Endothelial cell of umbilical vein (primary cell): ENCODE results near the gene INPP4B. TPM values are rescaled to one million over a fixed set of nuclear protein-coding genes. Genes with fewer than 3 reads are reported as not detected.

Source experiments
- BruUV-seq: library from RNA; stranded (reverse); fragments of 400-500 nt; replicated peaks from 2 replicates; lab custom pipeline; 2021; lab: Mats Ljungman, UMichigan
- CTCF ChIA-PET: fragments of 300-600, 350-600 bp; sonication (Branson Sonifier 250); formaldehyde crosslinking; loops from one replicate; lab custom pipeline; 2021; ENCODE audit warnings: antibody characterized with exemption, inconsistent platforms; lab: Charles Lee
- POLR2A ChIA-PET: fragments of 300-600, 350-600 bp; sonication (Branson Sonifier 250); formaldehyde crosslinking; loops from one replicate; lab custom pipeline; 2021; ENCODE audit warnings: antibody characterized with exemption, inconsistent platforms; lab: Charles Lee
- DNase-seq: peaks from one replicate; pipeline ENCODE4 v3.0.0-alpha.2; 2011; ENCODE audit warnings: low read depth, low spot score
- FAIRE-seq: peaks from 2 replicates; lab custom pipeline; 2011; peaks lifted over from hg19 to GRCh38; lab: Jason Lieb, UNC
- H2AFZ ChIP-seq: 2 replicates; pipeline ENCODE4 v1.6.0; 2012; ENCODE audit warnings: low read depth, low read length, control low read depth, inconsistent platforms
- H3K27ac ChIP-seq: 2 replicates; pipeline ENCODE4 v1.5.1; 2011; ENCODE audit warnings: low read depth, mild to moderate bottlenecking, control low read depth, low read length, moderate library complexity; ENCODE audit not compliant: insufficient read depth
- H3K27me3 ChIP-seq, 2 experiments: 2 replicates each; pipeline versions ENCODE4 v1.6.0 to v1.6.1; 2011; ENCODE audit warnings: low read length in 2 of 2, mixed read lengths in 1 of 2; ENCODE audit not compliant: control insufficient read depth in 2 of 2, insufficient read depth in 2 of 2
- H3K36me3 ChIP-seq, 2 experiments: 2 replicates in 1 of 2; 3 replicates in 1 of 2; pipeline ENCODE4 v1.5.1; 2011; ENCODE audit warnings: low read length in 2 of 2, mild to moderate bottlenecking in 1 of 2, moderate library complexity in 1 of 2; ENCODE audit not compliant: control insufficient read depth in 2 of 2, insufficient read depth in 2 of 2; ENCODE audit errors: extremely low read depth in 1 of 2
- H3K4me1 ChIP-seq: 3 replicates; pipeline ENCODE4 v1.5.1; 2011; ENCODE audit warnings: mild to moderate bottlenecking, low read length; ENCODE audit not compliant: control insufficient read depth, insufficient read depth; ENCODE audit errors: extremely low read depth
- H3K4me2 ChIP-seq: 2 replicates; pipeline ENCODE4 v1.6.1; 2011; ENCODE audit warnings: low read length, control low read depth, mixed read lengths; ENCODE audit not compliant: insufficient read depth
- H3K4me3 ChIP-seq, 3 experiments: fragments of 200-600 bp in 1 of 3; sonication (generic), shearing (Covaris generic) in 1 of 3; replicated peaks in 1 of 3; 2 replicates each; pipeline ENCODE4 v1.5.1; 2011 to 2016; ENCODE audit warnings: control low read depth in 3 of 3, low read length in 3 of 3, mild to moderate bottlenecking in 2 of 3, inconsistent platforms in 1 of 3, low read depth in 1 of 3, moderate library complexity in 1 of 3; ENCODE audit not compliant: insufficient read depth in 1 of 3
- H3K79me2 ChIP-seq: 2 replicates; pipeline ENCODE4 v1.6.0; 2012; ENCODE audit warnings: low read length, inconsistent platforms; ENCODE audit not compliant: control insufficient read depth, insufficient read depth
- H3K9ac ChIP-seq: replicated peaks from 2 replicates; pipeline ENCODE3; 2011; ENCODE audit warnings: low read length, control low read depth; ENCODE audit not compliant: insufficient read depth; ENCODE audit errors: extremely low read depth
- H3K9me1 ChIP-seq: replicated peaks from 3 replicates; pipeline ENCODE4 v1.6.0; 2011; ENCODE audit warnings: mild to moderate bottlenecking, low read length; ENCODE audit not compliant: control insufficient read depth, insufficient read depth; ENCODE audit errors: extremely low read depth
- H3K9me3 ChIP-seq: replicated peaks from 2 replicates; pipeline ENCODE4 v1.5.1; 2012; ENCODE audit warnings: low read length, inconsistent platforms; ENCODE audit not compliant: control insufficient read depth, insufficient read depth
- H4K20me1 ChIP-seq: replicated peaks from 2 replicates; pipeline ENCODE3; 2011; ENCODE audit warnings: mild to moderate bottlenecking, low read length; ENCODE audit not compliant: control insufficient read depth, insufficient read depth; ENCODE audit errors: extremely low read depth
- CTCF ChIP-seq, 2 donors: IDR thresholded peaks; 1 replicate in 1 of 2; 2 replicates in 1 of 2; pipeline ENCODE4 v1.5.1; 2011; ENCODE audit warnings: low read length in 2 of 2, mild to moderate bottlenecking in 2 of 2, moderate library complexity in 2 of 2, control low read depth in 1 of 2, inconsistent platforms in 1 of 2, low read depth in 1 of 2; ENCODE audit not compliant: insufficient read depth in 1 of 2; ENCODE audit errors: extremely low read depth in 1 of 2
- EZH2 ChIP-seq: IDR thresholded peaks from 2 replicates; pipeline ENCODE4 v1.6.1; 2012; ENCODE audit warnings: borderline replicate concordance, low read depth, mild to moderate bottlenecking, moderate library complexity, low read length, inconsistent platforms; ENCODE audit not compliant: severe bottlenecking
- FOS ChIP-seq: IDR thresholded peaks from 2 replicates; pipeline ENCODE4 v1.6.1; 2011; ENCODE audit warnings: mild to moderate bottlenecking, low read length, moderate library complexity, borderline replicate concordance; ENCODE audit not compliant: insufficient read depth
- GATA2 ChIP-seq: IDR thresholded peaks from 2 replicates; pipeline ENCODE4 v1.7.0; 2011; ENCODE audit warnings: low read depth, mild to moderate bottlenecking, moderate library complexity, mixed read lengths, low read length; ENCODE audit not compliant: insufficient read length, insufficient read depth
- JUN ChIP-seq: IDR thresholded peaks from 2 replicates; pipeline ENCODE4 v1.6.1; 2011; ENCODE audit warnings: borderline replicate concordance, low read depth; ENCODE audit not compliant: insufficient read length, insufficient read depth
- MYC ChIP-seq: IDR thresholded peaks from one replicate; pipeline ENCODE4 v1.6.1; 2011; ENCODE audit warnings: mild to moderate bottlenecking, low read depth, low read length
- POLR2A ChIP-seq: IDR thresholded peaks from 2 replicates; pipeline ENCODE4 v1.6.1; 2012; ENCODE audit warnings: low read depth, mild to moderate bottlenecking, control low read depth, low read length
- POLR2AphosphoS5 ChIP-seq: IDR thresholded peaks from 2 replicates; pipeline ENCODE4 v1.6.1; 2012; ENCODE audit warnings: low read depth, mild to moderate bottlenecking, control low read depth, low read length, moderate library complexity; ENCODE audit not compliant: insufficient read depth
- dilution Hi-C: fragments of 300-500 bp; cut with MboI; formaldehyde crosslinking; loops from one replicate; pipeline ENCODE4 v1.15.0; 2019; ENCODE audit warnings: low sequenced_read_pairs; ENCODE audit not compliant: extremely low pct_ligation_motif_present
- intact Hi-C: fragments of 100-400 bp; cut with micrococcal nuclease; formaldehyde crosslinking; loops from one replicate; pipeline ENCODE4 v1.10.0; 2022
- polyA plus RNA-seq, 4 experiments: library from polyadenylated mRNA; depleted of rRNA in 3 of 4; stranded (reverse) in 3 of 4; unstranded in 1 of 4; fragments of >200 nt; gene quantifications; 2 replicates each; pipeline versions ENCODE4 v1.2.1 to v1.2.3, GENCODE V29; 2011 to 2012; ENCODE audit warnings: missing spikeins in 1 of 4
- total RNA-seq: library from RNA; stranded (reverse); gene quantifications from 2 replicates; pipeline ENCODE4 v1.2.3, GENCODE V29; 2021
- TF ChIP-seq, protein P1 (sequence below): IDR thresholded peaks from 2 replicates; pipeline ENCODE4 v1.6.1; 2011; ENCODE audit not compliant: insufficient read depth, insufficient read length

Gene INPP4B
- total and polyA plus RNA-seq, 2 donors (not counting 3 experiments of a cell fraction or from before 2014, with no cell fraction given) = 0.41 to 3.1 TPM

- H3K4me3 ChIP-seq = no peak overlapping the region
- no peaks in the 10 kb centered on the region for H3K27me3 ChIP-seq
- no TSS peak for BruUV-seq
- no peaks in the 10 kb centered on the region for H4K20me1 ChIP-seq
- no peaks in the 10 kb centered on the region for H3K36me3 ChIP-seq
- H2AFZ ChIP-seq = no peak overlapping the region
- FAIRE-seq (no peak), DNase-seq (no peak)
- H3K27ac ChIP-seq = no peak overlapping the region
- H3K4me1 ChIP-seq = no peaks in the 10 kb centered on the region
- H3K79me2 ChIP-seq = no peaks in the 10 kb centered on the region
- no peaks in the 10 kb centered on the region for H3K9me3 ChIP-seq
- POLR2A ChIA-PET = no interaction called here
- H3K9ac ChIP-seq = no peak overlapping the region
- intact Hi-C loops (no loop called here), dilution Hi-C loops (no loop called here)
- TF ChIP-seq FOS = no peak
- TF ChIP-seq POLR2A = no peak
- TF ChIP-seq, protein P1, sequence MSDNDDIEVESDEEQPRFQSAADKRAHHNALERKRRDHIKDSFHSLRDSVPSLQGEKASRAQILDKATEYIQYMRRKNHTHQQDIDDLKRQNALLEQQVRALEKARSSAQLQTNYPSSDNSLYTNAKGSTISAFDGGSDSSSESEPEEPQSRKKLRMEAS = no peak
- no peak for TF ChIP-seq EZH2
- TF ChIP-seq GATA2 = no peak
- TF ChIP-seq CTCF (IDR thresholded peaks at IDR 0.05; ENCODE audit: extremely low read depth in 1 of 2, insufficient read depth in 1 of 2, low read depth in 1 of 2, low read length in 2 of 2) = no peak
- no peak for TF ChIP-seq JUN
- TF ChIP-seq POLR2AphosphoS5 = no peak
- no peak for TF ChIP-seq MYC
- CTCF ChIA-PET = interaction anchor here (0.6 kb wide), 1 partner anchor 9 kb away, joined by 3 read pairs; no protein-coding TSS in a partner anchor
- no peak overlapping the region for H3K4me2 ChIP-seq
- no peaks in the 10 kb centered on the region for H3K9me1 ChIP-seq
Measured at GRCh38 chr4:142893012-142893411, 46.9 kb upstream of the INPP4B start.
